Measurements from ENCODE around the gene PNPO.

Gene PNPO

GRCh38 chr17:47952171-47953021 lies 11.0 kb downstream of the PNPO start:
- H3K27me3 ChIP-seq (ENCODE audit: insufficient read depth, low read depth, severe bottlenecking), result no peaks in the 10 kb centered on the region
- H3K36me3 ChIP-seq, result no peaks in the 10 kb centered on the region
- no peak for DNase-seq
- no peak for TF ChIP-seq CTCF (IDR thresholded peaks at IDR 0.05; ENCODE audit: low read depth, low read length)
- H3K4me3 ChIP-seq (ENCODE audit: low read depth, low read length), result no peak overlapping the region
- H3K27ac ChIP-seq, result no peak overlapping the region
- no peaks in the 10 kb centered on the region for H3K9me3 ChIP-seq (ENCODE audit: severe bottlenecking)

- no peaks in the 10 kb centered on the region for H3K9me3 ChIP-seq (ENCODE audit: severe bottlenecking)
- H3K4me3 ChIP-seq (ENCODE audit: low read depth, low read length), result no peak overlapping the region
- DNase-seq, result no peak
- TF ChIP-seq CTCF (IDR thresholded peaks at IDR 0.05; ENCODE audit: low read depth, low read length), result no peak
- H3K36me3 ChIP-seq, result no peaks in the 10 kb centered on the region
- H3K27ac ChIP-seq, result no peak overlapping the region
- no peaks in the 10 kb centered on the region for H3K27me3 ChIP-seq (ENCODE audit: insufficient read depth, low read depth, severe bottlenecking)
Observed at GRCh38 chr17:47953909-47954308, 12.5 kb downstream of the PNPO start.

- TF ChIP-seq CTCF (IDR thresholded peaks at IDR 0.05; ENCODE audit: low read depth, low read length), result no peak
- H3K27me3 ChIP-seq (ENCODE audit: insufficient read depth, low read depth, severe bottlenecking), result no peaks in the 10 kb centered on the region
- H3K4me3 ChIP-seq (ENCODE audit: low read depth, low read length), result no peak overlapping the region
- no peak overlapping the region for H3K27ac ChIP-seq
- H3K36me3 ChIP-seq, result no peaks in the 10 kb centered on the region
- no peaks in the 10 kb centered on the region for H3K9me3 ChIP-seq (ENCODE audit: severe bottlenecking)
- no peak for DNase-seq
Observed at GRCh38 chr17:47955497-47956461, 14.4 kb downstream of the PNPO start.

- H3K9me3 ChIP-seq (ENCODE audit: severe bottlenecking), result peaks cover 6% of the 10 kb centered on the region
- H3K4me3 ChIP-seq (ENCODE audit: low read depth, low read length), result no peak overlapping the region
- H3K27ac ChIP-seq, result no peak overlapping the region
- no peak for DNase-seq
- no peaks in the 10 kb centered on the region for H3K27me3 ChIP-seq (ENCODE audit: insufficient read depth, low read depth, severe bottlenecking)
- no peak for TF ChIP-seq CTCF (IDR thresholded peaks at IDR 0.05; ENCODE audit: low read depth, low read length)
- H3K36me3 ChIP-seq, result no peaks in the 10 kb centered on the region
Observed at GRCh38 chr17:47956791-47957590, 15.6 kb downstream of the PNPO start.

GRCh38 chr17:47957591-47958490 lies 16.5 kb downstream of the PNPO start, which contains the start of gene PRR15L:
PRR15L (minus strand) TSS chr17:47957883; CDS start chr17:47953234, 4,649 bp downstream.
- Histone ChIP-seq H3K36me3 (no peaks in the 10 kb centered on the region), H3K9me3 (ENCODE audit: severe bottlenecking) (peaks cover 11% of the 10 kb centered on the region), H3K27ac (no peak within 1 kb of the TSS), H3K27me3 (ENCODE audit: insufficient read depth, low read depth, severe bottlenecking) (no peaks in the 10 kb centered on the region), H3K4me3 (ENCODE audit: low read depth, low read length) (no peak within 1 kb of the TSS)
- no peak for DNase-seq
- TF ChIP-seq CTCF (IDR thresholded peaks at IDR 0.05; ENCODE audit: low read depth, low read length), result no peak
